ENCODE results near the gene HNRNPUL1. TPM values are rescaled to one million over a fixed set of nuclear protein-coding genes. Genes with fewer than 3 reads are reported as not detected.

HNRNPUL1 gene
- total and polyA plus RNA-seq, 2 of the 8 experiments (the other 6 are each of a cell fraction or from before 2014, with no cell fraction given), result 99.5 to 264 TPM

GRCh38 chr19:41352279-41352608, 88.1 kb downstream of the HNRNPUL1 start:
- H4K20me1 ChIP-seq (replicated peaks in 1 of 2; ENCODE audit: control insufficient read depth in 1 of 2, insufficient read depth in 2 of 2, low read length in 2 of 2), result peaks cover 0 to 4% of the 10 kb centered on the region in 2 experiments
- no peaks in the 10 kb centered on the region for H3K36me3 ChIP-seq (ENCODE audit: control insufficient read depth in 2 of 4, insufficient read depth in 4 of 4, low read length in 3 of 4)
- FAIRE-seq (no peak), DNase-seq (ENCODE audit: low read depth in 1 of 2, low spot score in 2 of 2) (no peak)
- H3K4me1 ChIP-seq (replicated peaks in 1 of 4; ENCODE audit: control insufficient read depth in 3 of 4, insufficient read depth in 4 of 4, low read length in 3 of 4), result peaks cover 0 to 14% (median 4%) of the 10 kb centered on the region in 4 experiments; a peak in 5 of 7 replicates
- no peak overlapping the region for H3K27ac ChIP-seq (ENCODE audit: low read depth, low read length)
- no peak overlapping the region for H2AK5ac ChIP-seq (ENCODE audit: low read depth, low read length)
- no peak overlapping the region for H3K4ac ChIP-seq (replicated peaks; ENCODE audit: insufficient read length, low read depth, low read length)
- H4K5ac ChIP-seq (ENCODE audit: insufficient read length, low read depth, low read length), result no peak overlapping the region
- H4K91ac ChIP-seq (replicated peaks; ENCODE audit: insufficient read length, low read length), result no peak overlapping the region
- H3K9ac ChIP-seq (replicated peaks in 1 of 4; ENCODE audit: extremely low read depth in 1 of 4, low read depth in 3 of 4, low read length in 3 of 4), result no peak overlapping the region
- no peak overlapping the region for H2BK20ac ChIP-seq (ENCODE audit: low read length)
- H3K23me2 ChIP-seq (ENCODE audit: low read depth, low read length), result peaks cover 27% of the 10 kb centered on the region
- no peaks in the 10 kb centered on the region for H3K9me3 ChIP-seq (ENCODE audit: insufficient read depth in 2 of 2, low read depth in 1 of 2, low read length in 1 of 2)
- H2BK15ac ChIP-seq (ENCODE audit: low read length), result no peak overlapping the region
- POLR2A ChIA-PET (ENCODE audit: partially characterized antibody), result interaction anchor here (0.6 to 5.4 kb wide), 15 partner anchors 12 to 586 kb away, joined by 3 to 29 read pairs (median 4); partner anchors contain the start of genes B3GNT8, B9D2 and CCDC97
- no peak overlapping the region for H3K14ac ChIP-seq (ENCODE audit: insufficient read length)
- H2BK12ac ChIP-seq (ENCODE audit: low read depth, low read length), result no peak overlapping the region
- no peak overlapping the region for H2BK120ac ChIP-seq (replicated peaks; ENCODE audit: low read depth, low read length)
- H3K23ac ChIP-seq (ENCODE audit: insufficient read length), result no peak overlapping the region
- H4K8ac ChIP-seq (ENCODE audit: extremely low read depth, insufficient read depth, low read length), result no peak overlapping the region
- no peaks in the 10 kb centered on the region; the same call in 1 of the 2 replicates for H3K79me1 ChIP-seq (ENCODE audit: low read depth, low read length)
- H3K56ac ChIP-seq (replicated peaks; ENCODE audit: insufficient read length, low read depth, low read length), result no peak overlapping the region
- WGBS, 2 experiments (ENCODE audit: extremely low coverage in 1 of 2, insufficient coverage in 1 of 2, insufficient read length in 1 of 2, insufficient replicate concordance in 2 of 2, low coverage in 1 of 2, low lambda C conversion rate in 2 of 2, missing lambda C conversion rate in 1 of 2), result 15% methylated on average over 4 of the region's 12 CpGs; no CpG with 5 or more reads in 1 of the 2 experiments
- no peak overlapping the region for H2AFZ ChIP-seq (ENCODE audit: low read length)
- H3K18ac ChIP-seq (ENCODE audit: extremely low read depth, low read length), result peak overlapping the region; percentile 78
- no peak overlapping the region for H2BK5ac ChIP-seq (ENCODE audit: low read depth, low read length)
- H3K4me2 ChIP-seq (ENCODE audit: insufficient read depth in 1 of 2, low read depth in 2 of 2, low read length in 2 of 2), result peak overlapping the region; percentile 88 to 92
- H3K27me3 ChIP-seq (replicated peaks in 1 of 4; ENCODE audit: control insufficient read depth in 3 of 4, extremely low read depth in 1 of 4, insufficient read depth in 3 of 4, low read length in 3 of 4), result peaks cover 10 to 36% (median 28%) of the 10 kb centered on the region in 4 experiments
- CTCF ChIA-PET (ENCODE audit: partially characterized antibody), result interaction anchor here (0.6 to 8.0 kb wide), 21 partner anchors 9 to 587 kb away, joined by 3 to 37 read pairs (median 4); partner anchors contain the start of genes B9D2 and DMAC2
- H3K4me3 ChIP-seq (ENCODE audit: extremely low read depth in 1 of 4, insufficient read depth in 2 of 4, low read depth in 3 of 4, low read length in 4 of 4), result peak overlapping the region; percentile 52 to 75 (median 70)
- no peaks in the 10 kb centered on the region for H3K79me2 ChIP-seq (ENCODE audit: control insufficient read depth in 1 of 2, insufficient read depth in 2 of 2, low read length in 2 of 2)
- TF ChIP-seq TCF12 (IDR thresholded peaks at IDR 0.05; ENCODE audit: low read depth, low read length) (no peak), HDAC2 (IDR thresholded peaks at IDR 0.05; ENCODE audit: borderline replicate concordance in 1 of 2, low read depth in 2 of 2, low read length in 2 of 2) (no peak), RNF2 (IDR thresholded peaks at IDR 0.05; ENCODE audit: borderline replicate concordance, low read depth, low read length, missing control alignments, poor library complexity, severe bottlenecking) (no peak), SIX5 (IDR thresholded peaks at IDR 0.05; ENCODE audit: low read depth, low read length) (no peak), ATF2 (IDR thresholded peaks at IDR 0.05; ENCODE audit: low read length) (no peak), CBX8 (IDR thresholded peaks at IDR 0.05; ENCODE audit: borderline replicate concordance, low read depth, low read length) (no peak), ZNF274 (IDR thresholded peaks at IDR 0.05; ENCODE audit: borderline replicate concordance, extremely low read depth, low read length) (no peak), RFX5 (IDR thresholded peaks at IDR 0.05; ENCODE audit: borderline replicate concordance, low read depth, low read length) (no peak), EZH2 (IDR thresholded peaks at IDR 0.05; ENCODE audit: low read depth, low read length, severe bottlenecking) (peak; percentile 49), HDAC6 (IDR thresholded peaks at IDR 0.05; ENCODE audit: low read depth, low read length) (no peak), BRCA1 (IDR thresholded peaks at IDR 0.05; ENCODE audit: low read depth, low read length) (no peak), ASH2L (IDR thresholded peaks at IDR 0.05; ENCODE audit: low read length) (peak; percentile 3)
